Kidney (tissue), 14 donors: ENCODE measurements around the gene PLGRKT. TPM values are rescaled to one million over a fixed set of nuclear protein-coding genes. Genes with fewer than 3 reads are reported as not detected.

Experiments
- DNase-seq, 5 donors: peaks; one replicate each; pipeline ENCODE4 v3.0.0-alpha.2; 2013 to 2020
- FAIRE-seq: peaks from 2 replicates; lab custom pipeline; 2012; peaks lifted over from hg19 to GRCh38; lab: Jason Lieb, UNC
- H3K27ac ChIP-seq, 2 donors: one replicate each; pipeline ENCODE4 v1.7.0; 2013; ENCODE audit warnings: low read depth in 2 of 2, low read length in 2 of 2, inconsistent platforms in 1 of 2
- H3K27me3 ChIP-seq: one replicate; pipeline ENCODE4 v1.7.1; 2013; ENCODE audit warnings: low read length, inconsistent platforms; ENCODE audit not compliant: control insufficient read depth, insufficient read depth
- H3K36me3 ChIP-seq, 3 donors: one replicate each; pipeline versions ENCODE4 v1.7.0 to v1.7.1; 2013; ENCODE audit warnings: low read length in 3 of 3, control low read depth in 1 of 3, inconsistent platforms in 1 of 3; ENCODE audit not compliant: insufficient read depth in 3 of 3, control insufficient read depth in 2 of 3
- H3K4me1 ChIP-seq, 3 donors: one replicate each; pipeline versions ENCODE4 v1.7.0 to v1.7.1; 2013; ENCODE audit warnings: low read length in 3 of 3, inconsistent platforms in 1 of 3, low read depth in 1 of 3; ENCODE audit not compliant: control insufficient read depth in 2 of 3, insufficient read depth in 2 of 3
- H3K4me3 ChIP-seq, 3 donors: one replicate each; pipeline versions ENCODE4 v1.7.0 to v1.8.1; 2013; ENCODE audit warnings: low read length in 3 of 3, control low read depth in 1 of 3, inconsistent platforms in 1 of 3
- H3K9ac ChIP-seq, 3 donors: one replicate each; pipeline versions ENCODE4 v1.7.0 to v1.7.1; 2013; ENCODE audit warnings: low read length in 3 of 3, control low read depth in 1 of 3, inconsistent platforms in 1 of 3
- H3K9me3 ChIP-seq, 3 donors: one replicate each; pipeline versions ENCODE4 v1.7.0 to v1.7.1; 2013; ENCODE audit warnings: low read length in 3 of 3, control low read depth in 1 of 3, inconsistent platforms in 1 of 3; ENCODE audit not compliant: control insufficient read depth in 2 of 3, insufficient read depth in 1 of 3
- CTCF ChIP-seq: IDR thresholded peaks from 3 replicates; pipeline ENCODE4 v1.5.1; 2012; ENCODE audit warnings: mild to moderate bottlenecking, moderate library complexity, borderline replicate concordance; ENCODE audit not compliant: insufficient read depth; ENCODE audit errors: extremely low read depth
- intact Hi-C: fragments of 100-400 bp; cut with DNase I; formaldehyde crosslinking; loops from one replicate; pipeline ENCODE4 v1.11.1; 2022
- polyA plus RNA-seq: library from polyadenylated mRNA; stranded (reverse); fragments of 350-450 nt; fragmentation: Illumina TruSeq; extraction: RNeasy Lipid Tissue Mini Kit (QIAGEN cat#74804); gene quantifications from one replicate; pipeline ENCODE4 v1.2.3, GENCODE V29; 2014; ENCODE audit warnings: low read depth, low replicate concordance; ENCODE audit not compliant: insufficient read depth
- total RNA-seq: library from RNA; stranded (reverse); fragmentation: NEBNext Ultra II Directional; extraction: Animal tissue kit (Norgen Biotek cat#: 25700); gene quantifications from one replicate; pipeline ENCODE4 v1.2.1, GENCODE V29; 2021
- donor health status: control.
- donor health status: control.
- donor health status: control.
- donor health status: control.
- donor health status: control.
- donor health status: DM: yes; HTN: yes; CAD: no.
- donor health status: Normal renal cell carcinoma (clear cell type).

Gene PLGRKT
- total and polyA plus RNA-seq, 2 donors from 2014 or later: 35.2 to 50.9 TPM

- DNase-seq (no peak), FAIRE-seq (no peak)
- intact Hi-C loops: no loop called here
- no peak for TF ChIP-seq CTCF
- Histone ChIP-seq H3K9ac (no peak overlapping the region), H3K27me3 (no peaks in the 10 kb centered on the region), H3K36me3 (no peaks in the 10 kb centered on the region), H3K4me1 (no peaks in the 10 kb centered on the region), H3K27ac (no peak overlapping the region), H3K4me3 (no peak overlapping the region), H3K9me3 (no peaks in the 10 kb centered on the region)
Measured at GRCh38 chr9:5453004-5453403, 15.3 kb upstream of the PLGRKT start.

GRCh38 chr9:5452286-5452609 is 14.5 kb upstream of the PLGRKT start:
- Histone ChIP-seq H3K27ac (no peak overlapping the region), H3K36me3 (no peaks in the 10 kb centered on the region), H3K9ac (no peak overlapping the region), H3K4me3 (no peak overlapping the region), H3K27me3 (no peaks in the 10 kb centered on the region), H3K4me1 (no peaks in the 10 kb centered on the region), H3K9me3 (no peaks in the 10 kb centered on the region)
- FAIRE-seq (no peak), DNase-seq (no peak)
- no peak for TF ChIP-seq CTCF
- intact Hi-C loops: no loop called here

GRCh38 chr9:5450359-5451091 is 12.8 kb upstream of the PLGRKT start, which contains the start of gene CD274:
CD274 (plus strand) TSS chr9:5450542; CDS start chr9:5456114, 5,572 bp downstream.
- intact Hi-C loops: no loop called here
- H3K9ac ChIP-seq: peak within 1 kb of the TSS; percentile 71 to 80 (median 77)
- H3K27me3 ChIP-seq: no peaks in the 10 kb centered on the region
- H3K4me3 ChIP-seq: peak within 1 kb of the TSS; percentile 70 to 84 (median 83)
- H3K9me3 ChIP-seq: no peaks in the 10 kb centered on the region
- H3K4me1 ChIP-seq: no peaks in the 10 kb centered on the region
- H3K27ac ChIP-seq: peak within 1 kb of the TSS; percentile 77 to 88
- DNase-seq (peak; percentile 80 to 95 (median 88)), FAIRE-seq (peak; percentile 75)
- no peaks in the 10 kb centered on the region for H3K36me3 ChIP-seq
- peak; percentile 65 for TF ChIP-seq CTCF
